Endothelial cell of umbilical vein (primary cell): ENCODE measurements around the gene RGS6. TPM values are rescaled to one million over a fixed set of nuclear protein-coding genes. Genes with fewer than 3 reads are reported as not detected.

Source experiments
- BruUV-seq: library from RNA; stranded (reverse); fragments of 400-500 nt; replicated peaks from 2 replicates; lab custom pipeline; 2021; lab: Mats Ljungman, UMichigan
- CTCF ChIA-PET: fragments of 300-600, 350-600 bp; sonication (Branson Sonifier 250); formaldehyde crosslinking; loops from one replicate; lab custom pipeline; 2021; ENCODE audit warnings: antibody characterized with exemption, inconsistent platforms; lab: Charles Lee
- POLR2A ChIA-PET: fragments of 300-600, 350-600 bp; sonication (Branson Sonifier 250); formaldehyde crosslinking; loops from one replicate; lab custom pipeline; 2021; ENCODE audit warnings: antibody characterized with exemption, inconsistent platforms; lab: Charles Lee
- DNase-seq: peaks from one replicate; pipeline ENCODE4 v3.0.0-alpha.2; 2011; ENCODE audit warnings: low read depth, low spot score
- FAIRE-seq: peaks from 2 replicates; lab custom pipeline; 2011; peaks lifted over from hg19 to GRCh38; lab: Jason Lieb, UNC
- H2AFZ ChIP-seq: 2 replicates; pipeline ENCODE4 v1.6.0; 2012; ENCODE audit warnings: low read depth, low read length, control low read depth, inconsistent platforms
- H3K27ac ChIP-seq: 2 replicates; pipeline ENCODE4 v1.5.1; 2011; ENCODE audit warnings: low read depth, mild to moderate bottlenecking, control low read depth, low read length, moderate library complexity; ENCODE audit not compliant: insufficient read depth
- H3K27me3 ChIP-seq, 2 experiments: 2 replicates each; pipeline versions ENCODE4 v1.6.0 to v1.6.1; 2011; ENCODE audit warnings: low read length in 2 of 2, mixed read lengths in 1 of 2; ENCODE audit not compliant: control insufficient read depth in 2 of 2, insufficient read depth in 2 of 2
- H3K36me3 ChIP-seq, 2 experiments: 2 replicates in 1 of 2; 3 replicates in 1 of 2; pipeline ENCODE4 v1.5.1; 2011; ENCODE audit warnings: low read length in 2 of 2, mild to moderate bottlenecking in 1 of 2, moderate library complexity in 1 of 2; ENCODE audit not compliant: control insufficient read depth in 2 of 2, insufficient read depth in 2 of 2; ENCODE audit errors: extremely low read depth in 1 of 2
- H3K4me1 ChIP-seq: 3 replicates; pipeline ENCODE4 v1.5.1; 2011; ENCODE audit warnings: mild to moderate bottlenecking, low read length; ENCODE audit not compliant: control insufficient read depth, insufficient read depth; ENCODE audit errors: extremely low read depth
- H3K4me2 ChIP-seq: 2 replicates; pipeline ENCODE4 v1.6.1; 2011; ENCODE audit warnings: low read length, control low read depth, mixed read lengths; ENCODE audit not compliant: insufficient read depth
- H3K4me3 ChIP-seq, 3 experiments: fragments of 200-600 bp in 1 of 3; sonication (generic), shearing (Covaris generic) in 1 of 3; replicated peaks in 1 of 3; 2 replicates each; pipeline ENCODE4 v1.5.1; 2011 to 2016; ENCODE audit warnings: control low read depth in 3 of 3, low read length in 3 of 3, mild to moderate bottlenecking in 2 of 3, inconsistent platforms in 1 of 3, low read depth in 1 of 3, moderate library complexity in 1 of 3; ENCODE audit not compliant: insufficient read depth in 1 of 3
- H3K79me2 ChIP-seq: 2 replicates; pipeline ENCODE4 v1.6.0; 2012; ENCODE audit warnings: low read length, inconsistent platforms; ENCODE audit not compliant: control insufficient read depth, insufficient read depth
- H3K9ac ChIP-seq: replicated peaks from 2 replicates; pipeline ENCODE3; 2011; ENCODE audit warnings: low read length, control low read depth; ENCODE audit not compliant: insufficient read depth; ENCODE audit errors: extremely low read depth
- H3K9me1 ChIP-seq: replicated peaks from 3 replicates; pipeline ENCODE4 v1.6.0; 2011; ENCODE audit warnings: mild to moderate bottlenecking, low read length; ENCODE audit not compliant: control insufficient read depth, insufficient read depth; ENCODE audit errors: extremely low read depth
- H3K9me3 ChIP-seq: replicated peaks from 2 replicates; pipeline ENCODE4 v1.5.1; 2012; ENCODE audit warnings: low read length, inconsistent platforms; ENCODE audit not compliant: control insufficient read depth, insufficient read depth
- H4K20me1 ChIP-seq: replicated peaks from 2 replicates; pipeline ENCODE3; 2011; ENCODE audit warnings: mild to moderate bottlenecking, low read length; ENCODE audit not compliant: control insufficient read depth, insufficient read depth; ENCODE audit errors: extremely low read depth
- EZH2 ChIP-seq: IDR thresholded peaks from 2 replicates; pipeline ENCODE4 v1.6.1; 2012; ENCODE audit warnings: borderline replicate concordance, low read depth, mild to moderate bottlenecking, moderate library complexity, low read length, inconsistent platforms; ENCODE audit not compliant: severe bottlenecking
- FOS ChIP-seq: IDR thresholded peaks from 2 replicates; pipeline ENCODE4 v1.6.1; 2011; ENCODE audit warnings: mild to moderate bottlenecking, low read length, moderate library complexity, borderline replicate concordance; ENCODE audit not compliant: insufficient read depth
- GATA2 ChIP-seq: IDR thresholded peaks from 2 replicates; pipeline ENCODE4 v1.7.0; 2011; ENCODE audit warnings: low read depth, mild to moderate bottlenecking, moderate library complexity, mixed read lengths, low read length; ENCODE audit not compliant: insufficient read length, insufficient read depth
- JUN ChIP-seq: IDR thresholded peaks from 2 replicates; pipeline ENCODE4 v1.6.1; 2011; ENCODE audit warnings: borderline replicate concordance, low read depth; ENCODE audit not compliant: insufficient read length, insufficient read depth
- MYC ChIP-seq: IDR thresholded peaks from one replicate; pipeline ENCODE4 v1.6.1; 2011; ENCODE audit warnings: mild to moderate bottlenecking, low read depth, low read length
- POLR2A ChIP-seq: IDR thresholded peaks from 2 replicates; pipeline ENCODE4 v1.6.1; 2012; ENCODE audit warnings: low read depth, mild to moderate bottlenecking, control low read depth, low read length
- POLR2AphosphoS5 ChIP-seq: IDR thresholded peaks from 2 replicates; pipeline ENCODE4 v1.6.1; 2012; ENCODE audit warnings: low read depth, mild to moderate bottlenecking, control low read depth, low read length, moderate library complexity; ENCODE audit not compliant: insufficient read depth
- dilution Hi-C: fragments of 300-500 bp; cut with MboI; formaldehyde crosslinking; loops from one replicate; pipeline ENCODE4 v1.15.0; 2019; ENCODE audit warnings: low sequenced_read_pairs; ENCODE audit not compliant: extremely low pct_ligation_motif_present
- intact Hi-C: fragments of 100-400 bp; cut with micrococcal nuclease; formaldehyde crosslinking; loops from one replicate; pipeline ENCODE4 v1.10.0; 2022
- polyA plus RNA-seq, 4 experiments: library from polyadenylated mRNA; depleted of rRNA in 3 of 4; stranded (reverse) in 3 of 4; unstranded in 1 of 4; fragments of >200 nt; gene quantifications; 2 replicates each; pipeline versions ENCODE4 v1.2.1 to v1.2.3, GENCODE V29; 2011 to 2012; ENCODE audit warnings: missing spikeins in 1 of 4
- total RNA-seq: library from RNA; stranded (reverse); gene quantifications from 2 replicates; pipeline ENCODE4 v1.2.3, GENCODE V29; 2021
- TF ChIP-seq, protein P1 (sequence below): IDR thresholded peaks from 2 replicates; pipeline ENCODE4 v1.6.1; 2011; ENCODE audit not compliant: insufficient read depth, insufficient read length
- TF ChIP-seq, protein P2 (sequence below), 2 donors: IDR thresholded peaks; 1 replicate in 1 of 2; 2 replicates in 1 of 2; pipeline ENCODE4 v1.5.1; 2011; ENCODE audit warnings: low read length in 2 of 2, mild to moderate bottlenecking in 2 of 2, moderate library complexity in 2 of 2, control low read depth in 1 of 2, inconsistent platforms in 1 of 2, low read depth in 1 of 2; ENCODE audit not compliant: insufficient read depth in 1 of 2; ENCODE audit errors: extremely low read depth in 1 of 2

The RGS6 gene
- total and polyA plus RNA-seq, 2 donors (not counting 3 experiments of a cell fraction or from before 2014, with no cell fraction given): not detected

DNA sequence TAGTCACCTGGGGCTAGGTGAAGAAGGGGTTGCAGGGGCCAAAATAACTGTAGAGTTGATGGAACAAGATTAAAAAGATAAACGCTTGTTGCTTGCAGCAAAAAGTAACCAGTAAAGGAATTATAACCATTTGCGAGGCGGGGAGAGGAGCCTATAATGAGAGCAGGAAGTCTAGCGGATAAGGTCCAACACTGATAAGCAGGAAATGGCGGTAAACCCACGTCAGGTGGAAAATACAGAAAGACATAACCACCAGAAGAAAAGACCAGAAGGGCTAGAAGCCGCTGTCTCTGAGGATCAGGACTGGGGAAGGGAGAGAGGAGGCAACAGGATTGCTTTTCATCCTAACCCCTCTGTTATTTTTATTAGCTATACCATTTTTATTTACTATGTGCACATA is 658.3 kb downstream of the RGS6 start:
- no peak for FAIRE-seq
- no TSS peak for BruUV-seq
- no peak overlapping the region for H3K27ac ChIP-seq
- peaks cover 5 to 12% of the 10 kb centered on the region in 2 experiments for H3K27me3 ChIP-seq
- DNase-seq: no peak
- no peaks in the 10 kb centered on the region for H3K4me1 ChIP-seq
- no peaks in the 10 kb centered on the region for H3K9me3 ChIP-seq
- no peaks in the 10 kb centered on the region for H4K20me1 ChIP-seq
- POLR2A ChIA-PET: no interaction called here
- H3K4me3 ChIP-seq: no peak overlapping the region
- TF ChIP-seq MYC (no peak), FOS (no peak), GATA2 (no peak), EZH2 (no peak), POLR2A (no peak), JUN (no peak), POLR2AphosphoS5 (no peak)
- TF ChIP-seq, protein P1, sequence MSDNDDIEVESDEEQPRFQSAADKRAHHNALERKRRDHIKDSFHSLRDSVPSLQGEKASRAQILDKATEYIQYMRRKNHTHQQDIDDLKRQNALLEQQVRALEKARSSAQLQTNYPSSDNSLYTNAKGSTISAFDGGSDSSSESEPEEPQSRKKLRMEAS: no peak
- TF ChIP-seq, protein P2, sequence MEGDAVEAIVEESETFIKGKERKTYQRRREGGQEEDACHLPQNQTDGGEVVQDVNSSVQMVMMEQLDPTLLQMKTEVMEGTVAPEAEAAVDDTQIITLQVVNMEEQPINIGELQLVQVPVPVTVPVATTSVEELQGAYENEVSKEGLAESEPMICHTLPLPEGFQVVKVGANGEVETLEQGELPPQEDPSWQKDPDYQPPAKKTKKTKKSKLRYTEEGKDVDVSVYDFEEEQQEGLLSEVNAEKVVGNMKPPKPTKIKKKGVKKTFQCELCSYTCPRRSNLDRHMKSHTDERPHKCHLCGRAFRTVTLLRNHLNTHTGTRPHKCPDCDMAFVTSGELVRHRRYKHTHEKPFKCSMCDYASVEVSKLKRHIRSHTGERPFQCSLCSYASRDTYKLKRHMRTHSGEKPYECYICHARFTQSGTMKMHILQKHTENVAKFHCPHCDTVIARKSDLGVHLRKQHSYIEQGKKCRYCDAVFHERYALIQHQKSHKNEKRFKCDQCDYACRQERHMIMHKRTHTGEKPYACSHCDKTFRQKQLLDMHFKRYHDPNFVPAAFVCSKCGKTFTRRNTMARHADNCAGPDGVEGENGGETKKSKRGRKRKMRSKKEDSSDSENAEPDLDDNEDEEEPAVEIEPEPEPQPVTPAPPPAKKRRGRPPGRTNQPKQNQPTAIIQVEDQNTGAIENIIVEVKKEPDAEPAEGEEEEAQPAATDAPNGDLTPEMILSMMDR (IDR thresholded peaks at IDR 0.05; ENCODE audit: extremely low read depth in 1 of 2, insufficient read depth in 1 of 2, low read depth in 1 of 2, low read length in 2 of 2): no peak
- H3K4me2 ChIP-seq: no peak overlapping the region
- H3K9me1 ChIP-seq: no peaks in the 10 kb centered on the region
- intact Hi-C loops: no loop called here
- CTCF ChIA-PET: no interaction called here
- H3K9ac ChIP-seq: no peak overlapping the region
- dilution Hi-C loops: no loop called here
- H2AFZ ChIP-seq: no peak overlapping the region
- H3K36me3 ChIP-seq: no peaks in the 10 kb centered on the region
- no peaks in the 10 kb centered on the region for H3K79me2 ChIP-seq
